ENCODE measurements around the gene MNT.

DNA sequence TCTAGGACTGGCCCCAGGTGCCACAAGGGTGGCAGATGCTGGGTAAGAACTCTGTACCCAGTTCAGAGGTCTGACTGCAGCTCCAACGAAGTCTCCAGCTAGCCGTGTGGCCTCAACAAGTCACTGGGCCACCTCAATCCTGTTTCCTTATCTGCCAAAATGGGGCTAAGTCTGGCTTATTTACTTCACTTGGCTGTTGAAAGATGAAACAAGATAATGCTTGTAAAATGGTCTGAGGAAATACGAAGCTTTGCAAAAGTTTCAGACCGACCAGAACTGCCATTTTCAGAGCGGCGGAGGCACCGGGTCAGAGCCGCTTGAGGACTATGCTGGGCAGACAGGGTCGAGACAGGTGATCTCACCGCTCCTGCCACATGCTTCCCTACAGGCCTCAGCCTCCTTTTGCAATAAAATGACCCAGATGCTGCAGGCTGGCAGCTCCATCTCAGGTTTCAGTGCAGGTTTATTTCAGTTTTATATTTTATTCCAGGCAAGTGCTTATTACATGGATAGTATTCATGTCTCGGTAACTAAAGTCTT lies 17.2 kb downstream of the MNT start:
- TF ChIP-seq TAF1 (IDR thresholded peaks at IDR 0.05; ENCODE audit: borderline replicate concordance, insufficient read depth, low read length) (no peak), SIN3A (IDR thresholded peaks at IDR 0.05; ENCODE audit: borderline replicate concordance, insufficient read depth, low read length) (no peak)
- TF ChIP-seq, protein P1, sequence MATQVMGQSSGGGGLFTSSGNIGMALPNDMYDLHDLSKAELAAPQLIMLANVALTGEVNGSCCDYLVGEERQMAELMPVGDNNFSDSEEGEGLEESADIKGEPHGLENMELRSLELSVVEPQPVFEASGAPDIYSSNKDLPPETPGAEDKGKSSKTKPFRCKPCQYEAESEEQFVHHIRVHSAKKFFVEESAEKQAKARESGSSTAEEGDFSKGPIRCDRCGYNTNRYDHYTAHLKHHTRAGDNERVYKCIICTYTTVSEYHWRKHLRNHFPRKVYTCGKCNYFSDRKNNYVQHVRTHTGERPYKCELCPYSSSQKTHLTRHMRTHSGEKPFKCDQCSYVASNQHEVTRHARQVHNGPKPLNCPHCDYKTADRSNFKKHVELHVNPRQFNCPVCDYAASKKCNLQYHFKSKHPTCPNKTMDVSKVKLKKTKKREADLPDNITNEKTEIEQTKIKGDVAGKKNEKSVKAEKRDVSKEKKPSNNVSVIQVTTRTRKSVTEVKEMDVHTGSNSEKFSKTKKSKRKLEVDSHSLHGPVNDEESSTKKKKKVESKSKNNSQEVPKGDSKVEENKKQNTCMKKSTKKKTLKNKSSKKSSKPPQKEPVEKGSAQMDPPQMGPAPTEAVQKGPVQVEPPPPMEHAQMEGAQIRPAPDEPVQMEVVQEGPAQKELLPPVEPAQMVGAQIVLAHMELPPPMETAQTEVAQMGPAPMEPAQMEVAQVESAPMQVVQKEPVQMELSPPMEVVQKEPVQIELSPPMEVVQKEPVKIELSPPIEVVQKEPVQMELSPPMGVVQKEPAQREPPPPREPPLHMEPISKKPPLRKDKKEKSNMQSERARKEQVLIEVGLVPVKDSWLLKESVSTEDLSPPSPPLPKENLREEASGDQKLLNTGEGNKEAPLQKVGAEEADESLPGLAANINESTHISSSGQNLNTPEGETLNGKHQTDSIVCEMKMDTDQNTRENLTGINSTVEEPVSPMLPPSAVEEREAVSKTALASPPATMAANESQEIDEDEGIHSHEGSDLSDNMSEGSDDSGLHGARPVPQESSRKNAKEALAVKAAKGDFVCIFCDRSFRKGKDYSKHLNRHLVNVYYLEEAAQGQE (IDR thresholded peaks at IDR 0.05; ENCODE audit: insufficient read depth in 1 of 2, low read depth in 2 of 2, low read length in 2 of 2): no peak

Data from PFSK-1 (cell line).